Head of caudate nucleus (tissue), 42 donors: ENCODE data around the gene IL17D.
"Not testable (repeated sequence)": the region's sequence is repeated elsewhere in the genome, so short reads cannot be mapped to it uniquely, and the experiment has no call there.

Source experiments
- DNase-seq, 42 donors: peaks; one replicate each; pipeline versions ENCODE4 v3.0.0 to v3.0.0-alpha.2; 2020 to 2021; ENCODE audit warnings: mixed read lengths in 7 of 42
- intact Hi-C: fragments of 100-400 bp; cut with DNase I; formaldehyde crosslinking; loops from one replicate; pipeline ENCODE4 v1.15.0; 2022

The IL17D gene

DNA sequence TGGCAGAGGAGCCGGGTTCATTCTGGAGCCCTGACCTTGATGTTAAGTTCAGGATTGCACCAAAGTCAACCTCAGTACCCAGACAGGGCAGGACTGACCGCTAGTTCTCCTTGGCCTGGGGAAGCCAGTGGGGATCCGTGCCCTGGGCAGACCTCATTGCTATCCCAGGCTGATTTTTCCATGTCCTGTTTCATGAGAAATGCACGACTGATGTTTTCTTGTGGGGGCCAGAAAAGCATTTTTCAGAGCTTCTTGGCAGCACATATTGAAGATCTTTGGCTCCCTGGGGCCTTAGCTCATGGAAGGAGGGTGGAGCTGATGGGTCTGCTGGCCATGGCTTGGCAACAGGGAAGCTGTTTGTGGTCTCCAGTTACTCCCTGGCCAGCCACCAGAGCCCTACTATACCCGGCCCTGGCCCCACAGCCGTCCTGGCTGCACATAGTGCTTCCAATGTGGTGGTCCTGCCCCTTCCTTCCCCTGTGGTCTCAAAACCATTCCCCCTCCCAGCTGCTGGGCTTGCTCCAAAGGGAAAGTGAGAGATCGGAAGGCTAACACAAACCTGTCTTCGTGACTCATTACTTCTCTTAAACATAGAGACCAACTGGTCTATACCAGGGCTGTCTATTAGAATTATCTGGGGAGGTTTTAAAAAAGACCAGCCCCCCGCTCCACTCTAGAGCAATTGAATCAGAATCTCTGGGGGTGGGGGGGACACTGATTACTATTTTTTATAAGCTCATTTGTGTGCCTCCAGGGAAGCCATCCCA, 11.2 kb downstream of the IL17D start:
- DNase-seq = peak in 2 of 42 donors; percentile 27 to 37
- intact Hi-C loops = loop anchor here (5.0 kb wide), 1 partner anchor 113 kb away; no protein-coding TSS in a partner anchor

DNA sequence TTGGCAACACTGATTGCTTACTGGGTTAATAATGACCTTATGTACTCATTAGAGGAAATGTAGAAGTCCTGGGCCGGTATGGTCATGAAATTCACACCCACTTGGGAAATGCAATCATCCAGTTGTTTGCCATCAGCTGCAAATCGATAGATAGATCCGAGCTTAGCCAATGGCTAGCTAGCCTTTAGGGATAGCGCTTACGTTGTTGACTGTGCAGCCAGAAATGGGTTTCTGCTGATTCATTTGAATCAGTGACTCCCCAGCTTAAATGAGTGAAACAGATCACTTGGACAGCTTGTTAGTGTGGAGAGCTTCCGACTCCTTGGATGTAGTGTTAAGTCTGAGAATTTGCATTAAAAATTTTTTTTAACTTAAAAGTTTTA, 11.8 kb downstream of the IL17D start:
- intact Hi-C loops = no loop called here
- no peak for DNase-seq

DNA sequence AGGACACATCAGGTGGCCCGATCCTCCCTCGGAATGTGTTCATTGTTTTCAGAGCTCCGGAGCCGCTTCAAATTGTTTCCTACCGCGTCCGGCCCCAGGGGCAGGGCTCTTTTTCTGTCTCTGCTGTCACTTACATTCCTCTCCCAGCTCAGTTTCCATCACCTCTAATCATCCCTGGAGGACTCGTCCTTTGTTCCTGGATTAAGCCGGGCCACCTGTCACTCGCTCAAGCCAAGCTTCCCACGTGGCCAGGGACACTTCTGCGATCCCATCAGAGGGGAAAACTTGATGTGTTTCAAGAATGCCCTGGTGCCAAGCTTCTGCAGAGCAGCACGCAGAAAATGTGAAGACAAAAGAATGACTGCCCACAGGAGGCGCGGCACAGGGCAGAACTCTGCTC, 13.5 kb downstream of the IL17D start:
- no peak for DNase-seq
- intact Hi-C loops = no loop called here

DNA sequence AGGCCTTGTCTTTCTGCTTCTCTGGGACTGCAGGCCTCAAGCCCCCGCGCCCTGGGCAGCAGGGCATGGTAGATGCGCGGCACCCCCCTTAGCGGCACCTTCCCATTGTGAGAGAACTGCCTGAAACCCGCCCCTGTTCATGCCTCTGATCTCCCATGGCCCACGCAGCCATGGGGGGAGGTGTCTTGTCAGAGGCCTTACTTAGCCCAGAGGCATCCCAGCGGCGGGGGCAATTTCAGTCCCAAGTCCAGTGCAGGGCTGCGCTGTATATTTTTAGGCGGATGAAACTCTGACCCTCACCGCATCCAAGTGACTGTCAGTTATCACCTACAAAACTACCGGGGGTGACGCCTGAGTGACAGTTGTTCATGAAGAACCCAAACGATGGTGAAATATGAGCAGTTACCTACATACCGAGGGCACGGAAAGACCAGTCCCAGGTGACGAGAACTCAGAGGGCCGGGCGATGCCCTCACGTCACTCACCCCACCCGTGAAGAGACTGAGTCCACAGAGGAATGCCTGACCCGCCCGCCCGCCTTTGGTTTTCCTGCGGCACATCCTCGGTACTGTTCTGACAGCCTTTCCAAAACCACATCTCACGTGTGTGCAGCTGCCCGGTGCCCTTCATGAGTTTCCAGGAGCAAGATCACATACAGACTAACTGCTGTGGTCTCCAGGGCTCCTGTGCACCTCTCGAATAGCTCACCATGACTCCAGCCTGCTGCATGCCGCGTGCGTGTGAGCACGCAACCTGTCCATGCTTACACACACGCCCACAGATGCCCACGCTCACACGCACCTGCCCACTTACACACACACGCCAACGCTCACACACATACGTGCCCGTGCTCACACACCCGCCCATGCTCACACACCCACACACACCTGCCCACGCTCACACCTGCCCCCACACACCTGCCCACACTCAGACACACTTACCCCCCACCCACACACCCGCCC, 14.4 kb downstream of the IL17D start:
- intact Hi-C loops = no loop called here
- DNase-seq = no peak

DNA sequence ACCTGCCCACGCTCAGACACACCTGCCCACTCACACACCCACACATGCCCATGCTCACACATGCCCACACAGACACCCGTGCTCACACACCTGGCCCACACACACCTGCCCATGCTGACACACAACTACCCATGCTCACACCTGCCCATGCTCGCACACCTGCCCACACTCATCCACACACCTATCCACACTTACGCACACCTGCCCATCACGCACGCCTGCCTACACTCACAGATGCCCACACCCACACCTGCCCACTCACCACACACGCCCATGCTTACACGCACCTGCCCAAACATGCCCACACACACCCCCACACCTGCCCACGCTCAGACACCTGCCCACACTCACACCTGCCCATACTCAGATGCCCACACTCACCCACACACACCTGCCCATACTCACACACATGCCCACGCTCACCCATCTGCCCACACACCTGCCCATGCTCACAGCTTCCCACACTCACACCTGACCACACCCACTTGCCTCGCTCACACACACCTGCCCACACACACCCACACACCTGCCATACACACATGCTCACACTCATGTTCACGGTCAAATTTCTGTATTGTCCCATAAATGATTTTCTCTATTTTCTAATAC, 15.6 kb downstream of the IL17D start:
- intact Hi-C loops = no loop called here
- no peak for DNase-seq

DNA sequence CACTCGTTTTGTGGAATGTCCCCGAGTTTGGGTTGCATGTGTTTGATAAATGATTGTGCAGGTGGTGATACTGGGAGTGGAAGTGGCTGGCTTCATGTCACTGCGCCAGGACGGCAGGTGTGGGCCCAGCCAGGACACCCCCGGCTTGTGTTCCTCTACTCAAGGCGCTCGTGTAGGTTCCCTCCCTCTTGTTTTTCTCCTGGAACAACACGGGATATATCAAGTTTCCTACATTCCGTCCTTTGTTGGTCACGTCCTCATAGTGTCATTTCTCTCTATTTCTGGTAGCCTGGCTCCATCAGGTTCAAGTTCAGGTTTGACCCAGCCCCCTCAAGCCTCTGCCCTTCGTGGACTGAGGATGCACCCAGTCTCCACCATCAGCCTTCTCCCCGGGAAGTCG, 16.3 kb downstream of the IL17D start:
- DNase-seq = no peak
- intact Hi-C loops = no loop called here

DNA sequence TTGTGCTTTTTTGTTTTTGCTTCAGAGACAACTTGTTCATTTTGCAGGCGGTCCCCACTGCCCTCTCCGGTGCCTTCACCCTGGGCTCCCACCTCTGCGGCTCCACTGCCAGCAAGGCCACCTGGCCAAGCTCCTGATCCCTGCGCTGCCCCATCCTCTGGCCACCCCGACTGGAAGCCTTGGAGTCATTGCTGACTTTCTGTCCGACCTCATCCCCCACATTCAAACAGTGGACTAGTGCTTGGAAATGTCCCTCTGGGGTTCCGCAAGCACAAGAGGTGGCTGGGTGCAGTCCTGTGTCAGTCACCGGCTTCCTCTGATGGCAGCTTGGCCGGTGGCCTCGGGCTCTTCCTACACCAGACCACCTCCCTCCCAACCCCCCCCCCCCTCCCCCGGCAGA, 17.0 kb downstream of the IL17D start:
- no peak for DNase-seq
- intact Hi-C loops = no loop called here

DNA sequence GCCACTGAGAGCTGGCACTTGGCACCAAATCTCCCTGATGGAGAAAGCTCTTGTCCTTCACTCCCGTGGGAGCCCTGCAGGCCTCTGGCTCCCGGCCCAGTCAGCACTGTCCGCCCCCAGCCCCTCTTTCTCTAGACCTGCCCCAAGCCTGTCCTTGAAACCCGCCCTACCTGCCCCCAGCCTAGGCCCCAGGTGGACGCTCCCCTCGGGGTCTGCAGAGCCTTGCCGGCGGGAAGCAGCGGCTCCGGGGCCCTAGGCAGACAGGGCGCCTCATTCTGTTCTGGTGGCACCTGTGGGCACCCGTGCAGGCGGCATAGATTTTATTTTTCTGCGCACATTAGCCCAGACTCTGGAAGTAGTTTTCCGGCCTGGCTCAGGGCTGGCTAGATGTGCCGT, 17.6 kb downstream of the IL17D start:
- intact Hi-C loops = no loop called here
- no peak for DNase-seq

DNA sequence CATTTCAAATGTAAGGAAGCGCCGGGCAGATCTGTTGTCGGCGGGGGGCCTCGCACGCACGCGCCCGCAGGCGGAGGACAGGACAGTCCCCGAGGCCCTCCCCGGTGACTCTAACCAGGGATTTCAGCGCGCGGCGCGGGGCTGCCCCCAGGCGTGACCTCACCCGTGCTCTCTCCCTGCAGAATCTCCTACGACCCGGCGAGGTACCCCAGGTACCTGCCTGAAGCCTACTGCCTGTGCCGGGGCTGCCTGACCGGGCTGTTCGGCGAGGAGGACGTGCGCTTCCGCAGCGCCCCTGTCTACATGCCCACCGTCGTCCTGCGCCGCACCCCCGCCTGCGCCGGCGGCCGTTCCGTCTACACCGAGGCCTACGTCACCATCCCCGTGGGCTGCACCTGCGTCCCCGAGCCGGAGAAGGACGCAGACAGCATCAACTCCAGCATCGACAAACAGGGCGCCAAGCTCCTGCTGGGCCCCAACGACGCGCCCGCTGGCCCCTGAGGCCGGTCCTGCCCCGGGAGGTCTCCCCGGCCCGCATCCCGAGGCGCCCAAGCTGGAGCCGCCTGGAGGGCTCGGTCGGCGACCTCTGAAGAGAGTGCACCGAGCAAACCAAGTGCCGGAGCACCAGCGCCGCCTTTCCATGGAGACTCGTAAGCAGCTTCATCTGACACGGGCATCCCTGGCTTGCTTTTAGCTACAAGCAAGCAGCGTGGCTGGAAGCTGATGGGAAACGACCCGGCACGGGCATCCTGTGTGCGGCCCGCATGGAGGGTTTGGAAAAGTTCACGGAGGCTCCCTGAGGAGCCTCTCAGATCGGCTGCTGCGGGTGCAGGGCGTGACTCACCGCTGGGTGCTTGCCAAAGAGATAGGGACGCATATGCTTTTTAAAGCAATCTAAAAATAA, 18.2 kb downstream of the IL17D start:
- intact Hi-C loops = no loop called here
- peak in 33 of 42 donors; percentile 17 to 78 (median 57) for DNase-seq

DNA sequence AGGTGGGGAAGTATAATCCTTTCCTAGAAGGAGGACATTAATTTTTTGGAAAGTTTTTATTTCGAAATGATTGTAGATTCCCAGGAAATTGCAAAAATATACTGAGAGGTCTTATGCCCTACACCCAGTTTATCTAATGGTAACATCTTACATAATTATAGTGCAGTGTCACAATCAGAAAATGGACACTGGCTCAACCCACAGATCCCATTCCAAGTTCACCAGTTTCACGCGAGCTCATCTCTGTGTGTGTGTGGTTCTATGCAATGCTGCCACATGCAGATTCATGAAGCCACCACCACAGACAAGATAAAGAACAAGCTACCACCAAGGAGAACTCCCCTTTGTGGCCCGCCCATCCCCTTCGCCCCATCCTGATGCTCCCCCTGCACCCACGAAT, 24.4 kb downstream of the IL17D start:
- intact Hi-C loops = no loop called here
- no peak for DNase-seq

DNA sequence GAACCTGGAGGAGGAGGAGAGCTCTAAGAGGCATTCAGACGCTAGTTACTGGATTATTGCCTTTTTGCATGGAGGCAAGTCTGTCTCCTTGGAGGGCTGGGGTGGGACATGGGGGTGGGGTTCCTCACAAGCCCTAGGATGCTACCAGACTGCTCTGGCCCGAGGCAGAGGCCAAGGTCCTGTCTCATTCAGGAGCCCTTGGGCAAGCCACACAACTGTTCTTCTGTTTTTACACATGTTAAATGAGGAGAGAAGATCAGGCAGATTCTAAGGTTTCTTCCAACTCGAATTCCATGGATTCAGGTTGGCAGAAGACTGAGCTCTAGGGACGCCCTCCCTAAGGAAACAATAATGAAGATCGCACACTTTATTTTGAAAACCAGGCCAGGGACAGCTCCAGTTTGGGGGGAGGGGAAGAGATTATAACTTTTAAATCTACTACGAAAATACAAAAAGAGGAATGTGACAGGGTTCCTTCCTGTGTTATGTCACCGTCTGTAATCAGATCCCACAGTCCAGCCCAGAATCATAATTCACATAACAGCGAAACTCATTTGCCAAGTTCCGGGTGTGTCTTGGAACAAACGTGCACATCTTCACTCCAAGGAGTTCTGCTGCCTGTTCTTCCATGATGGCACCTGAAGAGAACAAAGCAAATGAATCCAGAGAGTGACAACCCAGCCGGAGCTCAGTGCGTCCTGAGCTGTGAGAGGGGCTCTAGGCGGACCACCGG, 25.2 kb downstream of the IL17D start:
- intact Hi-C loops = no loop called here
- no peak for DNase-seq

DNA sequence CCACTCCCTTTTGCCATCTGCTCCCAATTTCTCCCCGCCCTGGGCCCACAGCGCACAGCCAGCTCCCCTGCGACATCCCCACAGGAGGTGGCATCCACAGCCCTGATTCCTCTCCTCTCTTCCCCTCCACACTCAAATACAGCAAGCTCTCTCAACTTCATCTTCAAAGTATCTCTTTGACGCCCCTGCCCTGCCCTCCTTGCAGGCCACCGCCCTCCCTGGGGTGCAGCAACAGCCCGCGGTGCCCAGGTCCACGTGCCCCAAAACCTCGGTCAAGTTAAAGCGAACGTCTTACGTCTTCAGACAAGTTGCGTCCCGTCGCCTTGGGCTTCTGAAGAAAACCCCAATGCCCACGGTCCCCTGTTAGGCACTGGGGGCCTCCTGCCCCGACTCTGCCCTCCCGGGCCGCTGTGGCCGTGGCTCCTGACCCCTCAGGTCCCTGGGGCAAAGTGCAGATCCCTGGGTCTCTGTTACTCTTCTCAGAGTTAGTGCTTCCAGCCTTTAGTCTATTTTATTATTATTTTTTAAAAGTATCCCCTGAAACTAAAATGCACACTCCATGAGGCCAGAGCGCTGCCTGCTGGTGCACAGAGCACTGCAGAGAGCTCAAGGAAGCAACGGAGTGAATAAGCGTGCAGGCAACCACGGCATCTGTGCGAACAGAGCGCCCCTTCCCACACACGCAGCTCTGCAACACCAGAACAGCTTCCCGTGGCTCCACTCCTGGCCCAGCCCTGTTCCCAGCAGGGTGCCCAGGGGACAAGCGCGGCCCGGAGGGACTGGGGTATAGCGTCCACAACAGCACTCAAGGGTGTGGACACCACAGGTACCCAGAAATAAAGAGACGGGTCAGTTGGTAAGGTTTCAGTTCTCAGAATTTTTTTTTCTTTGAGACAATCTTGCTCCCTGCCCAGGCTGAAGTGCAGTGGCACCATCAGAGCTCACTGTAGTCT, 26.4 kb downstream of the IL17D start:
- intact Hi-C loops = no loop called here
- DNase-seq = no peak

DNA sequence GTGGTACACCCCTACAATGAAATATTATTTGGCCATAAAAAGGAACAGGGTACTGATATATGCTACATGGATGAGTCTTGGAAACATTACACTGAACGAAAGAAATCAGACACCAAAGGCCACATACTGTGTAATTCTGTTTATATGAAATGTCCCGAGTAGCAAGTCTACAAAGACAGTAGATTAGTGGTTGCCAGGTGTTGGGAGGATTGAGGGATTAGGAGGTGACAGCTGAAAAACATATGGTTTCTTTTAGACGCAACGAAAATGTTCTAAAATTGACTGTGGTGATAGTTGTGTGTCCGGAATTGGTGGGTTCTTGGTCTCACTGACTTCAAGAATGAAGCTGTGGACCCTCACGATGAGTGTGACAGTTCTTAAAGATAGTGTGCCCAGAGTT, 35.1 kb downstream of the IL17D start:
- intact Hi-C loops = no loop called here
- DNase-seq = no peak

DNA sequence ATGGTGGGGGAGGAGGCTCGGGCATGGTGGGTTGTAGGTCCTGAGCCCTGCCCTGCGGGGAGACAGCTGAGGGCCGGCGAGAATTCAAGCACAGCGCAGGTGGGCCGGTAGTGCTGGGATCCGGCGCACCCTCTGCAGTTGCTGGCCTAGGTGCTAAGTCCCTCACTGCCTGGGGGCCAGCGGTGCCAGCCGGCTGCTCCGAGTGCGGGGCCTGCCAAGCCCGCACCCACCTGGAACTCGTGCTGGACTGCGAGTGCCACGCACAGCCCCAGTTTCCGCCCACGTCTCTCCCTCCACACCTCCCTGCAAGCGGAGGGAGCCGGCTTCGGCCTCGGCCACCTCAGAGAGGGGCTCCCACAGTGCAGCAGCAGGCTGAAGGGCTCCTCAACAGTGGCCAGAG, 36.5 kb downstream of the IL17D start:
- intact Hi-C loops = no loop called here
- DNase-seq = no peak

DNA sequence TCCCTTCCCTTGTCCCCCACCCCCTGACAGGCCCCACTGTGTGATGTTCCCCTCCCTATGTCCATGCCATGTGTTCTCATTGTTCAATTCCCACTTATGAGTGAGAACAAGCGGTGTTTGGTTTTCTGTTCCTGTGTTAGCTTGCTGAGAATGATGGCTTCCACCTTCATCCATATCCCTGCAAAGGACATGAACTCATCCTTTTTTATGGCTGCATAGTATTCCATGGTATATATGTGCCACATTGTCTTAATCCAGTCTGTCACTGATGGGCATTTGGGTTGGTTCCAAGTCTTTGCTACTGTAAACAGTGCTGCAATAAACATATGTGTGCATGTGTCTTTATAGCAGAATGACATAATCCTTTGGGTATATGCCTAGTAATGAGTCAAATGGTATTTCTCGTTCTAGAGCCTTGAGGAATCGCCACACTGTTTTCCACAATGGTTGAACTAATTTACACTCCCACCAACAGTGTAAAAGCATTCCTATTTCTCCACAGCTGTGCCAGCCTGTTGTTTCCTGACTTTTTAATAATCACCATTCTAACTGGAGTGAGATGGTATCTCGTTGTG, 40.4 kb downstream of the IL17D start:
- intact Hi-C loops, DNase-seq: not testable (repeated sequence)

DNA sequence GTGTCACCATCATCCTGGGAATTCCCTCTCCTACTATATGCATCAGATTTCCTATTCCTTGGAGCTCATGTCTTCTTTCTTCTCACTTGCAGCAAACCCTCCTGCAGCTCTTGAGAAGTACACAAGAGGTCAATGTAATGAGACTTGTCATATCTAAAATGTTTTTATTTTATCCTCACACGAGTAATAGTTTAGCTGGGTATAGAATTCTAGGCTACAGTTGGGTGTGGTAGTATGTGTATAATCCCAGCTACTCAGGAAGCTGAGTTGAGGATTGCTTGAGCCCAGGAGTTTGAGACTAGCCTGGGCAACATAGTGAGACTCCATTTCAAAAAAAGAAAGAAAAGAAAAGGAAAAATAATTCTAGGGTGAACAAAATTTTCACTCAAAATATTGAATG, 45.9 kb downstream of the IL17D start:
- DNase-seq = no peak
- intact Hi-C loops = no loop called here

DNA sequence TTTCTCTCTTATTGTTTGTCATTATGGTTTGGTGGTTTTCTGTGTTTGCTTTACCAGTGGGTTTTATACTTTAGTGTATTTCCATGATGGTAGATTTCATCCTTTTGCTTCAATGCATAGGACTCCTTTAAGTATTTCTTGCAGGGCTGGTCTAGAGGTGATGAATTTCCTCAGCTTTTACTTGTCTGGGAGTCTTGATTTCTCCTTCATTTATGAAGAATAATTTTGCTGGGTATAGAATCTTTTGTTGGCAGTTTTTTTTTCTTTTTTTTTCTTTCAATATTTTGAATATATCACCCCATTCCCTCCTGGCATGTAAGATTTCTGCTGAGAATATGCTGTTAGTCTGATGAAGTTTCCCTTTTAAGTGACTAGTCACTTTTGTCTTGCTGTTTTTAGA, 50.5 kb downstream of the IL17D start:
- DNase-seq = no peak
- intact Hi-C loops = no loop called here
